PC-3 (cell line): ENCODE results near the gene COL4A6. TPM values are rescaled to one million over a fixed set of nuclear protein-coding genes. Genes with fewer than 3 reads are reported as not detected.

Experiments used
- ATAC-seq: fragments of 200-7000 bp; cut with Tn5 transposase; 2 replicates; pipeline ENCODE4 v1.9.1; 2020; ENCODE audit warnings: mild to moderate bottlenecking, moderate library complexity
- BruUV-seq: library from RNA; stranded (reverse); fragments of 400-500 nt; replicated peaks from 2 replicates; lab custom pipeline; 2021; lab: Mats Ljungman, UMichigan
- CTCF ChIA-PET: fragments of 300-600 bp; sonication (Branson Sonifier 250); formaldehyde crosslinking; loops from one replicate; lab custom pipeline; 2022; ENCODE audit warnings: antibody characterized with exemption; lab: Charles Lee
- POLR2A ChIA-PET: fragments of 300-600 bp; sonication (Branson Sonifier 250); formaldehyde crosslinking; loops from one replicate; lab custom pipeline; 2022; ENCODE audit warnings: antibody characterized with exemption; ENCODE audit not compliant: unreplicated experiment; lab: Charles Lee
- DNase-seq: peaks from one replicate; pipeline ENCODE4 v3.0.0-alpha.2; 2015
- H2AFZ ChIP-seq: fragments of 300-600 bp; sonication (generic); 2 replicates; pipeline ENCODE4 v1.6.0; 2016; ENCODE audit warnings: antibody characterized with exemption, low read length
- H3F3A ChIP-seq: fragments of 300-600 bp; sonication (generic); one replicate; pipeline ENCODE4 v1.6.0; 2017; ENCODE audit warnings: antibody characterized with exemption, low read length, control low read depth, mild to moderate bottlenecking; ENCODE audit not compliant: unreplicated experiment
- H3K27ac ChIP-seq: fragments of 300-600 bp; sonication (generic); 2 replicates; pipeline ENCODE4 v1.5.1; 2016; ENCODE audit warnings: mild to moderate bottlenecking, low read length
- H3K27me3 ChIP-seq: fragments of 300-600 bp; sonication (generic); 2 replicates; pipeline ENCODE4 v1.6.1; 2016; ENCODE audit warnings: low read length, mixed read lengths
- H3K36me3 ChIP-seq: fragments of 300-600 bp; sonication (generic); 2 replicates; pipeline ENCODE4 v1.6.1; 2016; ENCODE audit warnings: low read depth, mixed run types, low read length, mixed read lengths
- H3K4me1 ChIP-seq: fragments of 300-600 bp; sonication (generic); 2 replicates; pipeline ENCODE4 v1.5.1; 2016; ENCODE audit warnings: low read length; ENCODE audit not compliant: insufficient read depth
- H3K4me2 ChIP-seq: fragments of 300-600 bp; sonication (generic); 2 replicates; pipeline ENCODE4 v1.6.0; 2016; ENCODE audit warnings: low read length
- H3K4me3 ChIP-seq: fragments of 300-600 bp; sonication (generic); 2 replicates; pipeline ENCODE4 v1.5.1; 2016; ENCODE audit warnings: mild to moderate bottlenecking, low read length, mixed read lengths
- H3K79me2 ChIP-seq: fragments of 300-600 bp; sonication (generic); 2 replicates; pipeline ENCODE4 v1.6.1; 2017; ENCODE audit warnings: low read length, mixed read lengths
- H3K9ac ChIP-seq: fragments of 300-600 bp; sonication (generic); 2 replicates; pipeline ENCODE4 v1.6.0; 2016; ENCODE audit warnings: mild to moderate bottlenecking, low read length
- H3K9me2 ChIP-seq: fragments of 300-600 bp; sonication (generic); replicated peaks from 2 replicates; pipeline ENCODE4 v1.6.1; 2016; ENCODE audit warnings: mixed run types, low read length, mixed read lengths
- H3K9me3 ChIP-seq: fragments of 300-600 bp; sonication (generic); 2 replicates; pipeline ENCODE4 v1.6.1; 2016; ENCODE audit warnings: low read length, mixed read lengths
- H4K20me1 ChIP-seq: fragments of 300-600 bp; sonication (generic); 2 replicates; pipeline ENCODE4 v1.6.1; 2016; ENCODE audit warnings: low read length, mixed read lengths
- EZH2 ChIP-seq: fragments of 300-600 bp; sonication (generic); IDR thresholded peaks from one replicate; pipeline ENCODE4 v1.6.1; 2017; ENCODE audit warnings: antibody characterized with exemption, mild to moderate bottlenecking, low read length; ENCODE audit not compliant: unreplicated experiment
- EZH2phosphoT487 ChIP-seq: fragments of 300-600 bp; sonication (generic); IDR thresholded peaks from 2 replicates; pipeline ENCODE4 v1.6.1; 2018; ENCODE audit warnings: mild to moderate bottlenecking, antibody characterized with exemption, low read length, borderline replicate concordance
- intact Hi-C: fragments of 100-400 bp; cut with micrococcal nuclease; formaldehyde crosslinking; loops from 2 replicates; pipeline ENCODE4 v1.9.0; 2023
- total RNA-seq: library from RNA; depleted of rRNA; stranded (reverse); fragments of >200 nt; gene quantifications from 2 replicates; pipeline ENCODE4 v1.2.3, GENCODE V29; 2014
- TF ChIP-seq, protein P1 (sequence below): fragments of 300-600 bp; sonication (generic); conservative IDR thresholded peaks from 2 replicates; pipeline ENCODE4 v1.5.1; 2017; ENCODE audit warnings: antibody characterized with exemption, low read depth, mild to moderate bottlenecking, low read length

Gene COL4A6
- total RNA-seq, 1 experiment from 2014 or later: 4.4 TPM

DNA sequence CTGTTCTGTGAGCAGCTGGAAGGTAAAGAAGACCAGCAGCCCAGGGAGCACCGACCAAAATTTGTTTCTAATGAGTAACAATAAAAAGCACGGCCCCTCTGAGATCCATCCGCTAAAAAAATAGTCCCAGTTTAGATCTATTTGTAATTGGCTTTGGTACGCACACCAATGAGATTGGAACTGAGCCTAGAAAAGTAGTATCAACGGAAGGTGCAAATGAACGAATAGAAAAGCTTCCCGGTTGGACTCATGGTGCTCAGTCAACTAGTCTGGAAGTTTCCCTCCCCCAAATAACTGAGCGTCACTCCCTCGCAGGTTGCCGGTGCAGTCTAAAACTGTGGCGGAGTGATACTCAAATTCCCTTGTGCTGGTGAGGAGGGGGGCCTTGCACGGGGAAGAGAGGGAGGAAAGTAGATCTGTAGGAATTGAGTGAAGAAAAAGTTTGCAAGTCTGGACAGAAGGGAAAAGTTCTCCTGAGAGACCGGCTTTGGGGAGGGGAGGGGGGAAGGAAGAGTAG, 1.3 kb upstream of the COL4A6 start, which contains the start of gene COL4A5:
Gene COL4A5, plus strand, starts transcription at position 413 of the 517 bp plus-strand sequence. CDS start 288 bp downstream, outside the sequence.
- intact Hi-C loops: loop anchor here (1.0 kb wide), 1 partner anchor 24 kb away; no protein-coding TSS in a partner anchor
- CTCF ChIA-PET: no interaction called here

DNA sequence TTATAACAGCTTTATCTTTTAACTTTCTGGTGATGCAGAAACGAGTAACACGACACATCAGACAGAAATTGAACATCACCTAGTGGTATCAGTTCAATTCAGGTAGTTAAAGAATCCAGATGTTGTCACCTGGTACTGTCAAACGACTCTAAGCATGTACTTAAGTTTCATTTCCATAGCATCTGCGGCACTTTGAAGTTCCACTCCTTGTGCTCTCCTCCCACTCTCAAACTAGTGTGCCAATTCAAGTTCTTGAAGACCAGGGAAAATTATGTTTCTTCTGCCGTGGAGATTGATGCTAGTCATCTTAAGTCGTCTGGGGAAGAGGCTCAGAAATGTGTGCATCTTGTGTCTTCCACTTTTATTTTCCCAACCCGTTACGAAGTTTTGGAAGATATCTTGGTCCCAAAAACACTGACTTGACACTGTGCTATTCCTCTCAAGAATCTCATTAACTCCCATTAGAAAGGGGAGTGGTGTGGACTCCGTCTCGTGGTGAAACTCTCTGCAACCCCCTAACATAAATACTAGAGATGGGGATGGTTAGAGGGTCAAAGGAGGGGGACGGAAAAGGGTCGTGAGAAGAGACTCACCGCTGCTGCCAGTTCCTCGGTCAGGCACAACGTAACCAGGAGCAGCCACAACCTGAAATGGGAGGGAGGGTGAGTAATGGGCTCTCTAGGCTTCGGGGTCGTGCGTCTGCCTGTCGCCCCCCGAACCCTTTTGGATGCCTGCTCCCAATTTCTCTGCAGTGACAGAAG, 693 bp downstream of the COL4A6 start:
- intact Hi-C loops: no loop called here
- CTCF ChIA-PET: no interaction called here
- Histone ChIP-seq H3K4me3 (no peak overlapping the region), H3K27ac (no peak overlapping the region), H4K20me1 (peaks cover 4% of the 10 kb centered on the region; the same call in 1 of the 2 replicates), H3F3A (no peaks in the 10 kb centered on the region), H3K9me3 (no peaks in the 10 kb centered on the region), H3K9ac (no peak overlapping the region), H3K9me2 (no peaks in the 10 kb centered on the region), H2AFZ (no peak overlapping the region), H3K36me3 (no peaks in the 10 kb centered on the region), H3K4me1 (peaks cover 13% of the 10 kb centered on the region), H3K27me3 (no peaks in the 10 kb centered on the region), H3K79me2 (peaks cover 29% of the 10 kb centered on the region), H3K4me2 (no peak overlapping the region)
- DNase-seq: no peak
- TF ChIP-seq EZH2phosphoT487 (no peak), EZH2 (no peak)
- TF ChIP-seq, protein P1, sequence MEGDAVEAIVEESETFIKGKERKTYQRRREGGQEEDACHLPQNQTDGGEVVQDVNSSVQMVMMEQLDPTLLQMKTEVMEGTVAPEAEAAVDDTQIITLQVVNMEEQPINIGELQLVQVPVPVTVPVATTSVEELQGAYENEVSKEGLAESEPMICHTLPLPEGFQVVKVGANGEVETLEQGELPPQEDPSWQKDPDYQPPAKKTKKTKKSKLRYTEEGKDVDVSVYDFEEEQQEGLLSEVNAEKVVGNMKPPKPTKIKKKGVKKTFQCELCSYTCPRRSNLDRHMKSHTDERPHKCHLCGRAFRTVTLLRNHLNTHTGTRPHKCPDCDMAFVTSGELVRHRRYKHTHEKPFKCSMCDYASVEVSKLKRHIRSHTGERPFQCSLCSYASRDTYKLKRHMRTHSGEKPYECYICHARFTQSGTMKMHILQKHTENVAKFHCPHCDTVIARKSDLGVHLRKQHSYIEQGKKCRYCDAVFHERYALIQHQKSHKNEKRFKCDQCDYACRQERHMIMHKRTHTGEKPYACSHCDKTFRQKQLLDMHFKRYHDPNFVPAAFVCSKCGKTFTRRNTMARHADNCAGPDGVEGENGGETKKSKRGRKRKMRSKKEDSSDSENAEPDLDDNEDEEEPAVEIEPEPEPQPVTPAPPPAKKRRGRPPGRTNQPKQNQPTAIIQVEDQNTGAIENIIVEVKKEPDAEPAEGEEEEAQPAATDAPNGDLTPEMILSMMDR: no peak
- no peak for ATAC-seq
- no TSS peak for BruUV-seq
- POLR2A ChIA-PET: no interaction called here

More for the DNA sequence above, 1.3 kb upstream of the COL4A6 start, which contains the start of gene COL4A5:
- H3K4me2 ChIP-seq: peak within 1 kb of the TSS; percentile 100
- TF ChIP-seq EZH2 (no peak), EZH2phosphoT487 (no peak)
- TF ChIP-seq, protein P1: no peak
- H3K9ac ChIP-seq: peak within 1 kb of the TSS; percentile 91
- no TSS peak for BruUV-seq
- H2AFZ ChIP-seq: peak within 1 kb of the TSS; percentile 86
- H3K4me3 ChIP-seq: peak within 1 kb of the TSS; percentile 87
- H3K27ac ChIP-seq: peak within 1 kb of the TSS; percentile 65
- no peaks in the 10 kb centered on the region for H3F3A ChIP-seq
- H3K79me2 ChIP-seq: peaks cover 49% of the 10 kb centered on the region
- ATAC-seq (peak; percentile 79), DNase-seq (peak; percentile 90)
- H3K9me2 ChIP-seq: no peaks in the 10 kb centered on the region
- peaks cover 23% of the 10 kb centered on the region for H3K4me1 ChIP-seq
- peaks cover 4% of the 10 kb centered on the region; the same call in 1 of the 2 replicates for H4K20me1 ChIP-seq
- POLR2A ChIA-PET: no interaction called here
- H3K27me3 ChIP-seq: no peaks in the 10 kb centered on the region
- peaks cover 2% of the 10 kb centered on the region for H3K36me3 ChIP-seq
- no peaks in the 10 kb centered on the region for H3K9me3 ChIP-seq
